H1 (cell line): ENCODE measurements around the gene ADCY9. TPM values are rescaled to one million over a fixed set of nuclear protein-coding genes. Genes with fewer than 3 reads are reported as not detected.

Source experiments
- CTCF ChIA-PET: fragments of 300-600 bp; sonication (Branson Sonifier 250); formaldehyde crosslinking; loops from one replicate; lab custom pipeline; 2021; ENCODE audit not compliant: partially characterized antibody; lab: Charles Lee
- POLR2A ChIA-PET: fragments of 300-600 bp; sonication (Branson Sonifier 250); formaldehyde crosslinking; loops from one replicate; lab custom pipeline; 2021; ENCODE audit warnings: inconsistent platforms; ENCODE audit not compliant: partially characterized antibody; lab: Charles Lee
- DNase-seq, 2 experiments: peaks; one replicate each; pipeline versions ENCODE4 v3.0.0 to v3.0.0-alpha.2; 2010 to 2022; ENCODE audit warnings: low spot score in 2 of 2, low read depth in 1 of 2, mixed read lengths in 1 of 2
- FAIRE-seq: peaks from 2 replicates; lab custom pipeline; 2011; peaks lifted over from hg19 to GRCh38; lab: Jason Lieb, UNC
- H2AFZ ChIP-seq: 2 replicates; pipeline ENCODE4 v1.8.1; 2012; ENCODE audit warnings: low read length, inconsistent platforms
- H2AK5ac ChIP-seq: 2 replicates; pipeline ENCODE4 v1.6.1; 2013; ENCODE audit warnings: low read depth, low read length
- H2BK120ac ChIP-seq: replicated peaks from 2 replicates; pipeline ENCODE3; 2013; ENCODE audit warnings: low read depth, low read length, inconsistent platforms
- H2BK12ac ChIP-seq: 2 replicates; pipeline ENCODE4 v1.6.1; 2013; ENCODE audit warnings: low read depth, low read length
- H2BK15ac ChIP-seq: 2 replicates; pipeline ENCODE4 v1.6.1; 2013; ENCODE audit warnings: low read length
- H2BK20ac ChIP-seq: 2 replicates; pipeline ENCODE4 v1.6.1; 2013; ENCODE audit warnings: low read length
- H2BK5ac ChIP-seq: 2 replicates; pipeline ENCODE4 v1.6.1; 2013; ENCODE audit warnings: low read depth, low read length
- H3K14ac ChIP-seq: 2 replicates; pipeline ENCODE4 v1.6.1; 2013; ENCODE audit warnings: inconsistent platforms; ENCODE audit not compliant: insufficient read length
- H3K18ac ChIP-seq: 2 replicates; pipeline ENCODE4 v1.6.1; 2013; ENCODE audit warnings: low read length; ENCODE audit errors: extremely low read depth
- H3K23ac ChIP-seq: 2 replicates; pipeline ENCODE4 v1.6.1; 2013; ENCODE audit warnings: inconsistent platforms; ENCODE audit not compliant: insufficient read length
- H3K23me2 ChIP-seq: 2 replicates; pipeline ENCODE4 v1.6.1; 2013; ENCODE audit warnings: low read depth, low read length
- H3K27ac ChIP-seq: 2 replicates; pipeline ENCODE4 v1.6.1; 2011; ENCODE audit warnings: low read depth, low read length, inconsistent platforms
- H3K27me3 ChIP-seq, 4 experiments: replicated peaks in 1 of 4; 1 replicate in 1 of 4; 2 replicates in 3 of 4; pipeline versions ENCODE4 v1.6.1 to v1.8.1; 2011 to 2013; ENCODE audit warnings: low read length in 3 of 4, mild to moderate bottlenecking in 3 of 4, inconsistent platforms in 2 of 4, mixed read lengths in 2 of 4, moderate library complexity in 1 of 4; ENCODE audit not compliant: control insufficient read depth in 3 of 4, insufficient read depth in 3 of 4; ENCODE audit errors: extremely low read depth in 1 of 4
- H3K36me3 ChIP-seq, 4 experiments: 2 replicates each; pipeline versions ENCODE4 v1.6.1 to v1.8.1; 2011 to 2013; ENCODE audit warnings: mild to moderate bottlenecking in 4 of 4, low read length in 3 of 4, moderate library complexity in 2 of 4, control low read depth in 1 of 4, inconsistent platforms in 1 of 4; ENCODE audit not compliant: insufficient read depth in 4 of 4, control insufficient read depth in 2 of 4
- H3K4ac ChIP-seq: replicated peaks from 2 replicates; pipeline ENCODE3; 2013; ENCODE audit warnings: low read length, low read depth, mixed read lengths, inconsistent platforms; ENCODE audit not compliant: insufficient read length
- H3K4me1 ChIP-seq, 4 experiments: replicated peaks in 1 of 4; 1 replicate in 1 of 4; 2 replicates in 3 of 4; pipeline versions ENCODE4 v1.6.1 to v1.8.1; 2011 to 2013; ENCODE audit warnings: low read length in 3 of 4, inconsistent platforms in 2 of 4, mixed read lengths in 1 of 4; ENCODE audit not compliant: insufficient read depth in 4 of 4, control insufficient read depth in 3 of 4
- H3K4me2 ChIP-seq, 2 experiments: 2 replicates each; pipeline versions ENCODE4 v1.6.1 to v1.8.1; 2011 to 2013; ENCODE audit warnings: low read depth in 2 of 2, low read length in 2 of 2, control low read depth in 1 of 2, inconsistent platforms in 1 of 2, mild to moderate bottlenecking in 1 of 2; ENCODE audit not compliant: insufficient read depth in 1 of 2
- H3K4me3 ChIP-seq, 4 experiments: fragments of 200-600, 300-600 bp in 1 of 4; sonication (generic), shearing (Covaris generic), sonication (Bioruptor Twin) in 1 of 4; 2 replicates each; pipeline versions ENCODE4 v1.5.1 to v1.8.1; 2011 to 2016; ENCODE audit warnings: low read length in 4 of 4, low read depth in 3 of 4, control low read depth in 2 of 4, inconsistent platforms in 2 of 4, mild to moderate bottlenecking in 2 of 4, mixed read lengths in 1 of 4, moderate library complexity in 1 of 4; ENCODE audit not compliant: insufficient read depth in 2 of 4; ENCODE audit errors: extremely low read depth in 1 of 4
- H3K56ac ChIP-seq: replicated peaks from 2 replicates; pipeline ENCODE3; 2013; ENCODE audit warnings: low read depth, mild to moderate bottlenecking, mixed read lengths, low read length, inconsistent platforms; ENCODE audit not compliant: insufficient read length
- H3K79me1 ChIP-seq: 2 replicates; pipeline ENCODE4 v1.6.1; 2013; ENCODE audit warnings: low read depth, low read length, control low read depth
- H3K79me2 ChIP-seq, 2 experiments: 2 replicates each; pipeline versions ENCODE4 v1.6.1 to v1.8.1; 2012 to 2013; ENCODE audit warnings: low read length in 2 of 2, mild to moderate bottlenecking in 2 of 2, inconsistent platforms in 1 of 2; ENCODE audit not compliant: insufficient read depth in 2 of 2, control insufficient read depth in 1 of 2
- H3K9ac ChIP-seq, 4 experiments: replicated peaks in 1 of 4; 1 replicate in 1 of 4; 2 replicates in 3 of 4; pipeline versions ENCODE4 v1.6.1 to v1.8.1; 2011 to 2013; ENCODE audit warnings: low read depth in 3 of 4, low read length in 3 of 4, control low read depth in 2 of 4, mild to moderate bottlenecking in 2 of 4, moderate library complexity in 2 of 4, inconsistent platforms in 1 of 4; ENCODE audit errors: extremely low read depth in 1 of 4
- H3K9me3 ChIP-seq, 2 experiments: 2 replicates each; pipeline versions ENCODE4 v1.6.1 to v1.8.1; 2012 to 2013; ENCODE audit warnings: mild to moderate bottlenecking in 2 of 2, moderate library complexity in 2 of 2, control low read depth in 1 of 2, inconsistent platforms in 1 of 2, low read depth in 1 of 2, low read length in 1 of 2, mixed read lengths in 1 of 2; ENCODE audit not compliant: insufficient read depth in 2 of 2
- H4K20me1 ChIP-seq, 2 experiments: replicated peaks in 1 of 2; 2 replicates each; pipeline versions ENCODE3 to v1.8.1; 2011 to 2013; ENCODE audit warnings: inconsistent platforms in 2 of 2, low read length in 2 of 2, mild to moderate bottlenecking in 1 of 2; ENCODE audit not compliant: insufficient read depth in 2 of 2, control insufficient read depth in 1 of 2
- H4K5ac ChIP-seq: 2 replicates; pipeline ENCODE4 v1.6.1; 2013; ENCODE audit warnings: low read length, low read depth, mixed read lengths, inconsistent platforms; ENCODE audit not compliant: insufficient read length
- H4K8ac ChIP-seq: 2 replicates; pipeline ENCODE4 v1.8.0; 2013; ENCODE audit warnings: mild to moderate bottlenecking, moderate library complexity, low read length, inconsistent platforms; ENCODE audit not compliant: insufficient read depth; ENCODE audit errors: extremely low read depth
- H4K91ac ChIP-seq: replicated peaks from 2 replicates; pipeline ENCODE3; 2013; ENCODE audit warnings: low read length, mixed read lengths, inconsistent platforms; ENCODE audit not compliant: insufficient read length
- ASH2L ChIP-seq: fragments of 200-600, 300-600 bp; sonication (generic); IDR thresholded peaks from one replicate; pipeline ENCODE4 v1.7.1; 2017; ENCODE audit warnings: low read length
- BCL11A ChIP-seq, 2 experiments: IDR thresholded peaks; one replicate each; pipeline ENCODE4 v1.6.1; 2011; ENCODE audit warnings: low read depth in 2 of 2, low read length in 2 of 2, mild to moderate bottlenecking in 2 of 2
- EZH2 ChIP-seq: fragments of 200-600 bp; sonication (generic); IDR thresholded peaks from 2 replicates; pipeline ENCODE4 v1.7.1; 2012; ENCODE audit warnings: low read depth, mild to moderate bottlenecking, moderate library complexity, low read length, inconsistent platforms; ENCODE audit not compliant: severe bottlenecking
- HDAC2 ChIP-seq, 2 experiments: fragments of 300-600 bp in 1 of 2; sonication (generic) in 1 of 2; IDR thresholded peaks; 2 replicates each; pipeline ENCODE4 v1.6.1; 2011 to 2012; ENCODE audit warnings: low read depth in 2 of 2, low read length in 2 of 2, mild to moderate bottlenecking in 2 of 2, moderate library complexity in 2 of 2, borderline replicate concordance in 1 of 2, inconsistent platforms in 1 of 2
- JUND ChIP-seq: IDR thresholded peaks from 2 replicates; pipeline ENCODE4 v1.6.1; 2011; ENCODE audit warnings: mild to moderate bottlenecking, improper control_type of control experiment, low read length
- SIX5 ChIP-seq: IDR thresholded peaks from 2 replicates; pipeline ENCODE4 v1.6.1; 2011; ENCODE audit warnings: mild to moderate bottlenecking, low read depth, low read length
- WGBS, 2 experiments: shearing (Covaris generic) in 1 of 2; methylation state at CpG; one replicate each; pipeline versions ENCODE4 v1.1.6 to v1.1.7; 2013 to 2015; ENCODE audit warnings: low lambda C conversion rate in 2 of 2, mixed read lengths in 2 of 2, inconsistent platforms in 1 of 2, low coverage in 1 of 2, missing lambda C conversion rate in 1 of 2; ENCODE audit not compliant: insufficient replicate concordance in 2 of 2, insufficient coverage in 1 of 2, insufficient read length in 1 of 2; ENCODE audit errors: extremely low coverage in 1 of 2, missing lambda C conversion rate in 1 of 2; 5-methylcytosine and 5-hydroxymethylcytosine counted together
- polyA plus RNA-seq, 7 experiments: library from polyadenylated mRNA; depleted of rRNA in 3 of 7; stranded (reverse) in 5 of 7; unstranded in 2 of 7; fragments of >200 nt in 5 of 7; fragments of 200-250 nt in 2 of 7; gene quantifications; 1 replicate in 5 of 7; 2 replicates in 1 of 7; 4 replicates in 1 of 7; pipeline versions ENCODE4 v1.2.1 to v1.2.3, GENCODE V29; 2011 to 2013; ENCODE audit warnings: missing spikeins in 2 of 7, mixed read lengths in 2 of 7
- total RNA-seq: library from RNA; stranded (reverse); fragmentation: NEBNext Ultra II Directional; extraction: Animal tissue kit (Norgen Biotek cat#: 25700); gene quantifications from 2 replicates; pipeline ENCODE4 v1.2.1, GENCODE V29; 2021

Gene ADCY9
- total and polyA plus RNA-seq, 2 of the 8 experiments (the other 6 are each of a cell fraction or from before 2014, with no cell fraction given): 5.4 to 13.1 TPM

DNA sequence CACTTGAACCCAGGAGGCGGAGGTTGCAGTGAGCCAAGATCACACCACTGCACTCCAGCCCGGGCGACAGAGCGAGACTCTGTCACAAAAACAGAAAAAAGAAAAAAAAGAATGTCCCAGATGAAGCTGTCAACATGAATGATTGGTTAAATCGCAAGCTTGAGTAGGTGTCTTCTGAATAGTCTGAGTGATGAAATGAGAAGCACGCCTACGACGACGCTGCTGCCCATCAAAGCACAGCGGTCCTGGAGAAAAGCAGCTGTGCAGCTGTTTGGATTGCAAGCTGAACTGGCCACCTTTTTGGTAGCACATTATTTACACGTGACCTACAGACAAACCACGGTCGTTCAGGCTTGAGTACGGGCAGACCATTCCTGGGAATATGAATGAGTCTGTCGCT is 12.5 kb downstream of the ADCY9 start:
- no peak overlapping the region for H2BK12ac ChIP-seq
- H2BK120ac ChIP-seq: no peak overlapping the region
- no peak overlapping the region for H3K4me3 ChIP-seq
- no peak overlapping the region for H3K4me2 ChIP-seq
- H3K14ac ChIP-seq: no peak overlapping the region
- TF ChIP-seq HDAC2 (IDR thresholded peaks at IDR 0.05; ENCODE audit: borderline replicate concordance in 1 of 2, low read depth in 2 of 2, low read length in 2 of 2) (no peak), SIX5 (no peak), EZH2 (no peak), ASH2L (no peak), BCL11A (IDR thresholded peaks at IDR 0.05; ENCODE audit: low read depth in 2 of 2, low read length in 2 of 2) (no peak), JUND (no peak)
- H3K23me2 ChIP-seq: no peaks in the 10 kb centered on the region
- no peak overlapping the region for H3K56ac ChIP-seq
- no peak for FAIRE-seq
- H2AK5ac ChIP-seq: no peak overlapping the region
- POLR2A ChIA-PET: interaction anchor here (1.2 kb wide), 1 partner anchor 12 kb away, joined by 3 read pairs; the partner anchor contains the start of gene ADCY9
- no peak overlapping the region for H4K8ac ChIP-seq
- no peak for DNase-seq
- H2AFZ ChIP-seq: no peak overlapping the region
- no peaks in the 10 kb centered on the region for H3K36me3 ChIP-seq
- H4K5ac ChIP-seq: no peak overlapping the region
- H2BK20ac ChIP-seq: no peak overlapping the region
- CTCF ChIA-PET: interaction anchor here (0.6 to 2.0 kb wide), 3 partner anchors 11 to 32 kb away, joined by 3 to 4 read pairs (median 3); no protein-coding TSS in a partner anchor
- no peaks in the 10 kb centered on the region for H3K4me1 ChIP-seq
- H3K27ac ChIP-seq: no peak overlapping the region
- no peak overlapping the region for H3K23ac ChIP-seq
- no peak overlapping the region for H3K9ac ChIP-seq
- H3K4ac ChIP-seq: no peak overlapping the region
- H4K20me1 ChIP-seq: peaks cover 0 to 1% of the 10 kb centered on the region in 2 experiments
- no peak overlapping the region for H2BK15ac ChIP-seq
- H4K91ac ChIP-seq: no peak overlapping the region
- WGBS, 2 experiments: 97% methylated on average over 15 of the region's 15 CpGs; no CpG with 5 or more reads in 1 of the 2 experiments
- no peaks in the 10 kb centered on the region for H3K27me3 ChIP-seq
- no peaks in the 10 kb centered on the region for H3K79me2 ChIP-seq
- H3K79me1 ChIP-seq: no peaks in the 10 kb centered on the region
- no peak overlapping the region for H3K18ac ChIP-seq
- no peaks in the 10 kb centered on the region for H3K9me3 ChIP-seq
- no peak overlapping the region for H2BK5ac ChIP-seq
